HCT116 (cell line): ENCODE data around the gene ATRIP. TPM values are rescaled to one million over a fixed set of nuclear protein-coding genes. Genes with fewer than 3 reads are reported as not detected.

ENCODE experiments used
- ATAC-seq: fragments of 200-7000 bp; cut with Tn5 transposase; 2 replicates; pipeline ENCODE4 v1.9.1; 2020; ENCODE audit warnings: mild to moderate bottlenecking, moderate library complexity
- BruUV-seq: library from RNA; stranded (reverse); fragments of 400-500 nt; replicated peaks from 2 replicates; lab custom pipeline; 2021; lab: Mats Ljungman, UMichigan
- CTCF ChIA-PET: fragments of 300-600 bp; sonication (Branson Sonifier 250); formaldehyde crosslinking; loops from one replicate; lab custom pipeline; 2021; ENCODE audit warnings: antibody characterized with exemption; lab: Charles Lee
- POLR2A ChIA-PET: fragments of 300-600, 350-600 bp; sonication (Branson Sonifier 250); formaldehyde crosslinking; loops from one replicate; lab custom pipeline; 2021; ENCODE audit warnings: antibody characterized with exemption; lab: Charles Lee
- RAD21 ChIA-PET, 2 experiments: fragments of 300-600 bp; sonication (Branson Sonifier 250); formaldehyde crosslinking; loops; one replicate each; lab custom pipeline; 2023; ENCODE audit warnings: low total read pairs in 2 of 2; ENCODE audit not compliant: uncharacterized antibody in 2 of 2, unreplicated experiment in 2 of 2, low non-redundant PET in 1 of 2; lab: Charles Lee
- DNase-seq: peaks from one replicate; pipeline ENCODE4 v3.0.0-alpha.2; 2010; ENCODE audit warnings: low read depth, low spot score
- H2AFZ ChIP-seq: fragments of 200-600 bp; shearing (Covaris generic), sonication (generic); 2 replicates; pipeline ENCODE4 v1.6.1; 2017; ENCODE audit warnings: low read depth, mixed run types, mixed read lengths, antibody characterized with exemption, low read length; ENCODE audit not compliant: poor library complexity, severe bottlenecking
- H3K27ac ChIP-seq: 2 replicates; pipeline ENCODE4 v1.5.1; 2012; ENCODE audit warnings: low read depth, low read length
- H3K27me3 ChIP-seq: fragments of 200-600 bp; sonication (generic); 2 replicates; pipeline ENCODE4 v1.6.1; 2016; ENCODE audit warnings: mixed run types, low read length, mixed read lengths; ENCODE audit not compliant: insufficient read depth
- H3K36me3 ChIP-seq, 2 experiments: fragments of 200-500 bp in 1 of 2; fragments of 200-600 bp in 1 of 2; sonication (Bioruptor generic) in 1 of 2; sonication (generic) in 1 of 2; 2 replicates each; pipeline versions ENCODE4 v1.5.1 to v1.6.1; 2014 to 2016; ENCODE audit warnings: low read length in 2 of 2, inconsistent platforms in 1 of 2, mixed read lengths in 1 of 2, mixed run types in 1 of 2; ENCODE audit not compliant: insufficient read depth in 2 of 2, control insufficient read depth in 1 of 2
- H3K4me1 ChIP-seq, 2 experiments: fragments of 200-600 bp in 1 of 2; sonication (generic) in 1 of 2; 2 replicates each; pipeline versions ENCODE4 v1.5.1 to v1.6.1; 2012 to 2017; ENCODE audit warnings: low read length in 2 of 2, inconsistent platforms in 1 of 2, mild to moderate bottlenecking in 1 of 2, mixed read lengths in 1 of 2, mixed run types in 1 of 2, moderate library complexity in 1 of 2; ENCODE audit not compliant: insufficient read depth in 2 of 2, control insufficient read depth in 1 of 2
- H3K4me2 ChIP-seq: fragments of 200-600 bp; sonication (generic); 2 replicates; pipeline ENCODE4 v1.6.1; 2017; ENCODE audit warnings: mixed run types, low read length, mixed read lengths
- H3K4me3 ChIP-seq, 2 experiments: fragments of 200-600 bp in 1 of 2; sonication (generic) in 1 of 2; replicated peaks in 1 of 2; 2 replicates each; pipeline ENCODE4 v1.5.1; 2011 to 2016; ENCODE audit warnings: low read length in 2 of 2, control low read depth in 1 of 2, low read depth in 1 of 2, mild to moderate bottlenecking in 1 of 2, mixed read lengths in 1 of 2, mixed run types in 1 of 2
- H3K79me2 ChIP-seq: fragments of 200-600 bp; sonication (generic); 2 replicates; pipeline ENCODE4 v1.6.1; 2017; ENCODE audit warnings: mild to moderate bottlenecking, mixed run types, low read length, moderate library complexity, mixed read lengths; ENCODE audit not compliant: insufficient read depth
- H3K9ac ChIP-seq: fragments of 200-600 bp; sonication (generic); 2 replicates; pipeline ENCODE4 v1.6.1; 2016; ENCODE audit warnings: low read length, mixed read lengths
- H3K9me2 ChIP-seq: fragments of 200-600 bp; sonication (generic), shearing (Covaris generic); 2 replicates; pipeline ENCODE4 v1.6.1; 2017; ENCODE audit warnings: mixed run types, mild to moderate bottlenecking, moderate library complexity; ENCODE audit not compliant: insufficient read depth
- H3K9me3 ChIP-seq, 2 experiments: fragments of 200-500 bp in 1 of 2; fragments of 200-600 bp in 1 of 2; sonication (Bioruptor generic) in 1 of 2; sonication (generic) in 1 of 2; 2 replicates each; pipeline ENCODE4 v1.6.1; 2014 to 2017; ENCODE audit warnings: low read length in 2 of 2, mixed read lengths in 2 of 2, inconsistent platforms in 1 of 2, low read depth in 1 of 2, mild to moderate bottlenecking in 1 of 2, mixed run types in 1 of 2, moderate library complexity in 1 of 2; ENCODE audit not compliant: control insufficient read depth in 1 of 2, insufficient read depth in 1 of 2
- H4K20me1 ChIP-seq: fragments of 200-600 bp; sonication (generic), shearing (Covaris generic); 2 replicates; pipeline ENCODE4 v1.6.1; 2017; ENCODE audit warnings: mixed run types, mild to moderate bottlenecking, moderate library complexity; ENCODE audit not compliant: insufficient read depth
- CBX3 ChIP-seq: IDR thresholded peaks from 2 replicates; pipeline ENCODE4 v1.6.1; 2012; ENCODE audit warnings: low read depth
- CTCF ChIP-seq, 3 experiments: fragments of 200-600 bp in 1 of 3; sonication (generic) in 1 of 3; IDR thresholded peaks in 2 of 3; conservative IDR thresholded peaks in 1 of 3; 2 replicates each; pipeline ENCODE4 v1.5.1; 2012 to 2017; ENCODE audit warnings: low read depth in 2 of 3, low read length in 2 of 3, antibody characterized with exemption in 1 of 3, borderline replicate concordance in 1 of 3, control low read depth in 1 of 3, mild to moderate bottlenecking in 1 of 3, mixed read lengths in 1 of 3, mixed run types in 1 of 3, moderate library complexity in 1 of 3; ENCODE audit not compliant: insufficient read depth in 1 of 3
- EGR1 ChIP-seq: IDR thresholded peaks from 2 replicates; pipeline ENCODE4 v1.6.1; 2012; ENCODE audit warnings: low read depth
- ELF1 ChIP-seq: IDR thresholded peaks from 2 replicates; pipeline ENCODE4 v1.6.1; 2012; ENCODE audit warnings: low read depth, borderline replicate concordance
- FOSL1 ChIP-seq: IDR thresholded peaks from 2 replicates; pipeline ENCODE4 v1.6.1; 2012; ENCODE audit warnings: low read depth
- MAX ChIP-seq: IDR thresholded peaks from 2 replicates; pipeline ENCODE4 v1.6.1; 2012
- POLR2A ChIP-seq: IDR thresholded peaks from 2 replicates; pipeline ENCODE4 v1.7.0; 2011; ENCODE audit warnings: borderline replicate concordance; ENCODE audit not compliant: insufficient read depth, insufficient read length; ENCODE audit errors: extremely low read depth
- POLR2AphosphoS5 ChIP-seq: IDR thresholded peaks from 2 replicates; pipeline ENCODE4 v1.6.1; 2011; ENCODE audit warnings: mild to moderate bottlenecking, low read depth, low read length, moderate library complexity
- RAD21 ChIP-seq: IDR thresholded peaks from 2 replicates; pipeline ENCODE4 v1.6.1; 2012; ENCODE audit warnings: low read depth, mild to moderate bottlenecking
- REST ChIP-seq: IDR thresholded peaks from 2 replicates; pipeline ENCODE4 v1.6.1; 2012; ENCODE audit warnings: low read depth
- SIN3A ChIP-seq: IDR thresholded peaks from 2 replicates; pipeline ENCODE4 v1.6.1; 2012; ENCODE audit warnings: low read depth
- SP1 ChIP-seq: IDR thresholded peaks from 2 replicates; pipeline ENCODE4 v1.6.1; 2012; ENCODE audit warnings: low read depth
- SRF ChIP-seq: IDR thresholded peaks from 2 replicates; pipeline ENCODE4 v1.6.1; 2012; ENCODE audit warnings: low read depth
- TCF7L2 ChIP-seq: IDR thresholded peaks from 2 replicates; pipeline ENCODE4 v1.7.0; 2011; ENCODE audit warnings: borderline replicate concordance, inconsistent platforms; ENCODE audit not compliant: insufficient read depth, insufficient read length; ENCODE audit errors: extremely low read depth
- YY1 ChIP-seq: IDR thresholded peaks from 2 replicates; pipeline ENCODE4 v1.6.1; 2011; ENCODE audit warnings: low read length, low read depth, moderate library complexity, mild to moderate bottlenecking; ENCODE audit not compliant: insufficient replicate concordance; ENCODE audit errors: extremely low read depth
- ZFX ChIP-seq: fragments of 450-650 bp; IDR thresholded peaks from 2 replicates; pipeline ENCODE4 v1.6.1; 2017
- intact Hi-C: fragments of 100-400 bp; cut with micrococcal nuclease; formaldehyde crosslinking; loops from 2 replicates; pipeline ENCODE4 v1.10.0; 2022
- total RNA-seq: library from RNA; stranded (reverse); gene quantifications from one replicate; pipeline ENCODE4 v1.2.1, GENCODE V29; 2021; ENCODE audit not compliant: unreplicated experiment
- TF ChIP-seq, protein P1 (sequence below): IDR thresholded peaks from 2 replicates; pipeline ENCODE4 v1.6.1; 2011; ENCODE audit warnings: mild to moderate bottlenecking, low read length, moderate library complexity; ENCODE audit not compliant: insufficient replicate concordance; ENCODE audit errors: extremely low read depth

Gene ATRIP
- total RNA-seq, 1 experiment from 2014 or later, result 15.6 TPM

GRCh38 chr3:48435223-48435595 is 11.3 kb upstream of the ATRIP start:
- Histone ChIP-seq H3K4me1 (peaks cover 47 to 75% of the 10 kb centered on the region in 2 experiments), H3K4me2 (peak overlapping the region; percentile 79), H4K20me1 (no peaks in the 10 kb centered on the region), H3K9ac (peak overlapping the region; percentile 55), H2AFZ (no peak overlapping the region), H3K27ac (peak overlapping the region; percentile 2), H3K36me3 (peaks cover 0 to 17% of the 10 kb centered on the region in 2 experiments; a peak in 1 of 4 replicates), H3K9me2 (no peaks in the 10 kb centered on the region), H3K9me3 (no peaks in the 10 kb centered on the region), H3K27me3 (no peaks in the 10 kb centered on the region), H3K4me3 (no peak overlapping the region), H3K79me2 (peaks cover 28% of the 10 kb centered on the region)
- ChIA-PET RAD21 (interaction anchor here (1.2 to 3.3 kb wide), 7 partner anchors 19 to 241 kb away, joined by 3 to 59 read pairs (median 14); no protein-coding TSS in a partner anchor), CTCF (interaction anchor here (1.3 to 6.4 kb wide), 26 partner anchors 10 to 278 kb away, joined by 3 to 386 read pairs (median 11); partner anchors contain the start of genes ATRIP, CDC25A and ZNF589), POLR2A (interaction anchor here (1.3 to 1.7 kb wide), 4 partner anchors 11 to 241 kb away, joined by 3 to 22 read pairs (median 12); partner anchors contain the start of gene ATRIP)
- intact Hi-C loops, result no loop called here
- no peak for ATAC-seq
- no TSS peak for BruUV-seq
- TF ChIP-seq POLR2A, result no peak
- TF ChIP-seq ELF1, result no peak
- TF ChIP-seq ZFX, result no peak
- no peak for TF ChIP-seq CTCF (IDR thresholded peaks at IDR 0.05 in 2 of 3, conservative IDR thresholded peaks at IDR 0.05 in 1 of 3; ENCODE audit: borderline replicate concordance in 1 of 3, insufficient read depth in 1 of 3, low read depth in 2 of 3, low read length in 2 of 3)
- TF ChIP-seq FOSL1, result no peak
- no peak for TF ChIP-seq EGR1
- TF ChIP-seq SP1, result no peak
- TF ChIP-seq REST, result no peak
- no peak for TF ChIP-seq SRF
- TF ChIP-seq, protein P1, sequence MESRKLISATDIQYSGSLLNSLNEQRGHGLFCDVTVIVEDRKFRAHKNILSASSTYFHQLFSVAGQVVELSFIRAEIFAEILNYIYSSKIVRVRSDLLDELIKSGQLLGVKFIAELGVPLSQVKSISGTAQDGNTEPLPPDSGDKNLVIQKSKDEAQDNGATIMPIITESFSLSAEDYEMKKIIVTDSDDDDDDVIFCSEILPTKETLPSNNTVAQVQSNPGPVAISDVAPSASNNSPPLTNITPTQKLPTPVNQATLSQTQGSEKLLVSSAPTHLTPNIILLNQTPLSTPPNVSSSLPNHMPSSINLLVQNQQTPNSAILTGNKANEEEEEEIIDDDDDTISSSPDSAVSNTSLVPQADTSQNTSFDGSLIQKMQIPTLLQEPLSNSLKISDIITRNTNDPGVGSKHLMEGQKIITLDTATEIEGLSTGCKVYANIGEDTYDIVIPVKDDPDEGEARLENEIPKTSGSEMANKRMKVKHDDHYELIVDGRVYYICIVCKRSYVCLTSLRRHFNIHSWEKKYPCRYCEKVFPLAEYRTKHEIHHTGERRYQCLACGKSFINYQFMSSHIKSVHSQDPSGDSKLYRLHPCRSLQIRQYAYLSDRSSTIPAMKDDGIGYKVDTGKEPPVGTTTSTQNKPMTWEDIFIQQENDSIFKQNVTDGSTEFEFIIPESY, result no peak
- TF ChIP-seq MAX, result no peak
- TF ChIP-seq RAD21, result no peak
- no peak for TF ChIP-seq TCF7L2
- no peak for TF ChIP-seq POLR2AphosphoS5
- TF ChIP-seq SIN3A, result no peak
- TF ChIP-seq YY1, result no peak
- TF ChIP-seq CBX3, result no peak
- DNase-seq, result no peak
